HepG2 (cell line): Measurements from ENCODE around the gene ZNF792. TPM values are rescaled to one million over a fixed set of nuclear protein-coding genes. Genes with fewer than 3 reads are reported as not detected.

Experiments
- ATM ChIP-seq: fragments of 450-650 bp; IDR thresholded peaks from 2 replicates; pipeline ENCODE4 v1.7.1; 2017; ENCODE audit warnings: mild to moderate bottlenecking, borderline replicate concordance
- CEBPG ChIP-seq: IDR thresholded peaks from 2 replicates; pipeline ENCODE4 v1.6.1; 2016
- DBP ChIP-seq: sonication (generic); formaldehyde crosslinking; IDR thresholded peaks from 2 replicates; pipeline ENCODE4 v1.4.0; 2020; ENCODE audit warnings: missing genetic modification reagents; ENCODE audit errors: not compliant biosample characterization
- DRAP1 ChIP-seq: IDR thresholded peaks from 2 replicates; pipeline ENCODE4 v1.6.1; 2016; ENCODE audit warnings: missing genetic modification reagents, missing compliant biosample characterization
- ELK4 ChIP-seq: sonication (generic); formaldehyde crosslinking; IDR thresholded peaks from 2 replicates; pipeline ENCODE4 v1.9.0; 2021; ENCODE audit warnings: missing genetic modification reagents, borderline replicate concordance
- FOXA1 ChIP-seq, 2 experiments: fragments of 450-650 bp in 1 of 2; sonication (generic) in 1 of 2; formaldehyde crosslinking in 1 of 2; IDR thresholded peaks; 2 replicates each; pipeline versions ENCODE4 v1.4.0 to v1.6.1; 2016 to 2020; ENCODE audit warnings: missing genetic modification reagents in 1 of 2
- FOXO1 ChIP-seq: sonication (generic); formaldehyde crosslinking; IDR thresholded peaks from 2 replicates; pipeline ENCODE4 v1.4.0; 2020; ENCODE audit warnings: missing genetic modification reagents
- HOXA7 ChIP-seq: sonication (generic); formaldehyde crosslinking; IDR thresholded peaks from 2 replicates; pipeline ENCODE4 v1.8.1; 2022; ENCODE audit warnings: mild to moderate bottlenecking, missing genetic modification reagents, moderate library complexity
- MAFK ChIP-seq, 2 experiments: IDR thresholded peaks in 1 of 2; conservative IDR thresholded peaks in 1 of 2; 2 replicates each; pipeline ENCODE4 v1.6.1; 2011; ENCODE audit warnings: improper control_type of control experiment in 2 of 2, low read length in 2 of 2
- MEIS2 ChIP-seq: sonication (generic); formaldehyde crosslinking; IDR thresholded peaks from 2 replicates; pipeline ENCODE4 v1.9.0; 2021; ENCODE audit warnings: mild to moderate bottlenecking, missing genetic modification reagents
- RCOR2 ChIP-seq: IDR thresholded peaks from 2 replicates; pipeline ENCODE4 v1.6.1; 2016; ENCODE audit warnings: missing biosample characterization, missing genetic modification reagents
- SATB2 ChIP-seq: sonication (generic); formaldehyde crosslinking; IDR thresholded peaks from 2 replicates; pipeline ENCODE4 v1.5.0; 2020; ENCODE audit warnings: missing genetic modification reagents
- SETDB1 ChIP-seq: sonication (generic); formaldehyde crosslinking; IDR thresholded peaks from 2 replicates; pipeline ENCODE4 v1.5.1; 2020; ENCODE audit warnings: missing genetic modification reagents, mild to moderate bottlenecking, borderline replicate concordance
- SKIL ChIP-seq: sonication (generic); formaldehyde crosslinking; IDR thresholded peaks from 2 replicates; pipeline ENCODE4 v1.8.0; 2022; ENCODE audit warnings: missing genetic modification reagents, mild to moderate bottlenecking, moderate library complexity, borderline replicate concordance
- SUZ12 ChIP-seq: fragments of 150-350 bp; IDR thresholded peaks from 2 replicates; pipeline ENCODE4 v1.6.1; 2014; ENCODE audit warnings: low read depth, low read length
- YEATS4 ChIP-seq: sonication (generic); formaldehyde crosslinking; IDR thresholded peaks from 2 replicates; pipeline ENCODE4 v1.4.0; 2020; ENCODE audit warnings: missing genetic modification reagents, borderline replicate concordance
- ZFP41 ChIP-seq: sonication (generic); formaldehyde crosslinking; IDR thresholded peaks from 2 replicates; pipeline ENCODE4 v1.4.0; 2020; ENCODE audit warnings: mild to moderate bottlenecking, missing genetic modification reagents, borderline replicate concordance
- ZNF224 ChIP-seq: sonication (generic); formaldehyde crosslinking; IDR thresholded peaks from 2 replicates; pipeline ENCODE4 v1.5.0; 2020; ENCODE audit warnings: mild to moderate bottlenecking, missing genetic modification reagents
- ZNF703 ChIP-seq: sonication (generic); formaldehyde crosslinking; IDR thresholded peaks from 2 replicates; pipeline ENCODE4 v1.5.1; 2020; ENCODE audit warnings: missing genetic modification reagents, mild to moderate bottlenecking, moderate library complexity, borderline replicate concordance
- ZSCAN25 ChIP-seq: sonication (generic); formaldehyde crosslinking; IDR thresholded peaks from 2 replicates; pipeline ENCODE4 v1.8.0; 2022; ENCODE audit warnings: mild to moderate bottlenecking, missing genetic modification reagents
- polyA plus RNA-seq, 8 experiments: library from polyadenylated mRNA; depleted of rRNA in 3 of 8; stranded (reverse) in 7 of 8; unstranded in 1 of 8; fragments of >200 nt; fragmentation: Illumina TruSeq in 4 of 8; extraction: Trizol in 4 of 8; gene quantifications; 2 replicates each; pipeline versions ENCODE4 v1.2.1 to v1.2.3, GENCODE V29; 2011 to 2016; ENCODE audit warnings: low read depth in 4 of 8, missing spikeins in 1 of 8, mixed read lengths in 1 of 8; ENCODE audit not compliant: insufficient read depth in 1 of 8
- total RNA-seq, 5 experiments: library from RNA; depleted of rRNA; stranded (reverse); fragments of >200 nt; fragmentation: Illumina TruSeq; extraction: Trizol; gene quantifications; 2 replicates each; pipeline ENCODE4 v1.2.3, GENCODE V29; 2016; ENCODE audit warnings: low read depth in 1 of 5
- TF ChIP-seq, protein P1 (sequence below): sonication (generic); formaldehyde crosslinking; IDR thresholded peaks from 2 replicates; pipeline ENCODE4 v1.4.0; 2020; ENCODE audit warnings: missing genetic modification reagents, borderline replicate concordance
- TF ChIP-seq, protein P2 (sequence below): sonication (generic); formaldehyde crosslinking; IDR thresholded peaks from 2 replicates; pipeline ENCODE4 v1.4.0; 2020; ENCODE audit warnings: missing genetic modification reagents

ZNF792 gene
- total and polyA plus RNA-seq, 2 of the 13 experiments (the other 11 are each of a cell fraction or from before 2014, with no cell fraction given): 5.5 to 11.5 TPM

DNA sequence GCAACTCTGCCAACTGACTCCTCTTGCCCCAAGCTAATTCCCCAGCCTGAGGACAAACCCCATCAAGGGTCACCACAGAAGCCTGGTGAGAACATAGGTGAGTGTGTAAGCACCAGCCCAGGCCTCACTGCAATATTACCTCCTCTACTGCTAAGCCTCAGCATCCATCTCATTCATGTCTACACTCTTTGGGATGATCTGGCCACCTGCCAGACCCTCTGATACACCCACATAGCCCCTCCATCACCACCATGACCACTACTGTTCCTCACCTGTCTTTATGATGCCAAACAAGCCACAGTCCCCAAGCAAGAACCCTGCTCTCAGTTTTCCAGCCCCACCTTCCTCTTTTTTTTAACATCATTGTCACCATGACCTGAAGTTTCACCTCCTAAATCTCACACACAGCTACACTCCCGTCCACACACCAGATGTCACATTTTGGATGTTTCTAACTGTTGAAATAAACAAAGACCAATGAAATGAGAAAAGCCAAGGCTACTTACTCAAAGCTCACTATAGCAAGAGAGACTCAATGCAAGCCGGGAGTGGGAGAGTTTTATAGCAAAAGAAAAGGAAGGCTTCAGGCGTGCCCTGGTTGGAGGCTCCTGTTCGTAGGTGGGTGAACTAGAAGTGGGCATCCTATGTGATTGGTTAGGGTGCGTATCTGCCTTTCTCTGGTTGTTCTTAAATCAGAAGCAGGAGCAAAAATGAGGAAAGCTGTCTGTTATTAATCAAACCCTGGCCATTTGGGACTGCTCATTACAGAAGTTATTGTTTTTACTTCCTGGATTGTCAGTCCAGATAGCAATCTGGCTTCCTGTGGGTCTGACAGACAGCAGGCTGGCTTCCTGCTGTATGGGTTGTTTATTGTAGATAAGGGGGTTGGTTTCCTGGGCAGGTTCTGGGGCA is 2.0 kb downstream of the ZNF792 start (continued):
- 0 out of 2 replicates have a peak, but pooled peaks have one; percentile 10 for TF ChIP-seq YEATS4
- TF ChIP-seq SUZ12: no peak
- TF ChIP-seq MEIS2 (CRISPR knock-in tag): peak; percentile 88
- TF ChIP-seq DBP (CRISPR knock-in tag): no peak
- TF ChIP-seq FOXO1 (CRISPR knock-in tag): peak; percentile 51; the same call in 1 of the 2 replicates
- no peak for TF ChIP-seq ATM
- TF ChIP-seq DRAP1 (CRISPR knock-in tag): peak; percentile 73; the same call in 1 of the 2 replicates
- no peak for TF ChIP-seq RCOR2 (CRISPR knock-in tag)
- TF ChIP-seq HOXA7: no peak
- TF ChIP-seq, protein P1, sequence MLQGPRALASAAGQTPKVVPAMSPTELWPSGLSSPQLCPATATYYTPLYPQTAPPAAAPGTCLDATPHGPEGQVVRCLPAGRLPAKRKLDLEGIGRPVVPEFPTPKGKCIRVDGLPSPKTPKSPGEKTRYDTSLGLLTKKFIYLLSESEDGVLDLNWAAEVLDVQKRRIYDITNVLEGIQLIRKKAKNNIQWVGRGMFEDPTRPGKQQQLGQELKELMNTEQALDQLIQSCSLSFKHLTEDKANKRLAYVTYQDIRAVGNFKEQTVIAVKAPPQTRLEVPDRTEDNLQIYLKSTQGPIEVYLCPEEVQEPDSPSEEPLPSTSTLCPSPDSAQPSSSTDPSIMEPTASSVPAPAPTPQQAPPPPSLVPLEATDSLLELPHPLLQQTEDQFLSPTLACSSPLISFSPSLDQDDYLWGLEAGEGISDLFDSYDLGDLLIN: no peak
- no peak for TF ChIP-seq FOXA1 (IDR thresholded peaks at IDR 0.05)
- peak; percentile 56; the same call in 1 of the 2 replicates for TF ChIP-seq FOXA1 (CRISPR knock-in tag; IDR thresholded peaks at IDR 0.05)
- TF ChIP-seq MAFK (conservative IDR thresholded peaks at IDR 0.05 in 1 of 2, IDR thresholded peaks at IDR 0.05 in 1 of 2; ENCODE audit: low read length in 2 of 2): no peak
- TF ChIP-seq ZNF703 (CRISPR knock-in tag): no peak
- peak; percentile 18; the same call in 1 of the 2 replicates for TF ChIP-seq CEBPG (CRISPR knock-in tag)
- TF ChIP-seq ZSCAN25 (CRISPR knock-in tag): no peak
- TF ChIP-seq SATB2 (CRISPR knock-in tag): no peak
- TF ChIP-seq, protein P2, sequence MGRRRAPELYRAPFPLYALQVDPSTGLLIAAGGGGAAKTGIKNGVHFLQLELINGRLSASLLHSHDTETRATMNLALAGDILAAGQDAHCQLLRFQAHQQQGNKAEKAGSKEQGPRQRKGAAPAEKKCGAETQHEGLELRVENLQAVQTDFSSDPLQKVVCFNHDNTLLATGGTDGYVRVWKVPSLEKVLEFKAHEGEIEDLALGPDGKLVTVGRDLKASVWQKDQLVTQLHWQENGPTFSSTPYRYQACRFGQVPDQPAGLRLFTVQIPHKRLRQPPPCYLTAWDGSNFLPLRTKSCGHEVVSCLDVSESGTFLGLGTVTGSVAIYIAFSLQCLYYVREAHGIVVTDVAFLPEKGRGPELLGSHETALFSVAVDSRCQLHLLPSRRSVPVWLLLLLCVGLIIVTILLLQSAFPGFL (CRISPR knock-in tag): no peak
- TF ChIP-seq SETDB1 (CRISPR knock-in tag): no peak
- no peak for TF ChIP-seq ZNF224 (CRISPR knock-in tag)
- 0 out of 2 replicates have a peak, but pooled peaks have one; percentile 5 for TF ChIP-seq SKIL (CRISPR knock-in tag)
- TF ChIP-seq ELK4 (CRISPR knock-in tag): no peak
- no peak for TF ChIP-seq ZFP41 (CRISPR knock-in tag)
